Renal pelvis (tissue), 4 donors: ENCODE results near the gene TRAPPC3L. TPM values are rescaled to one million over a fixed set of nuclear protein-coding genes. Genes with fewer than 3 reads are reported as not detected.
"Not testable (repeated sequence)": the region's sequence is repeated elsewhere in the genome, so short reads cannot be mapped to it uniquely, and the experiment has no call there.

Source experiments
- DNase-seq: peaks from one replicate; pipeline ENCODE4 v3.0.0-alpha.2; 2013
- polyA plus RNA-seq, 3 donors: library from polyadenylated mRNA; unstranded; fragments of 120-200 nt; gene quantifications; one replicate each; pipeline ENCODE4 v1.2.1, GENCODE V29; 2013; ENCODE audit not compliant: insufficient read length in 3 of 3

Gene TRAPPC3L
- polyA plus RNA-seq, 3 donors = 0.27 to 0.39 (median 0.35) TPM

DNA sequence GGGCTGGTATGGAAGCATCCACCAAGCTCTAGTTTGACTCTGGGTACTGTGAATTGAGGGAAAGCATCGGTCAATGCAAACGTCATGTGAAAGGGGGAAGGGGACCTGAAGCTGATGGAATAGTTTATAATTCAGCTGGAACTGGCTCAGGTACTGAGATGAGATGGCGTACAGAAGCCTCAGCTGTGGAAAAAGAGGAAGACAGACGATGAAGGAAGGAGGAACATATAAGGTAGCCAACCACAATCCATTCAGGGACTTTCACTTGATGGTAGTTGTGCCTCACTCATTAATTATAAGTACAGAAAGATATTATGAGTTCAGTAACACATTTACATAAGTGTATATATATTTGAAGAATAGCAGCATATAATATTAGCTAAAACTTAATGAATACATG lies 31.4 kb downstream of the TRAPPC3L start:
- no peak for DNase-seq

DNA sequence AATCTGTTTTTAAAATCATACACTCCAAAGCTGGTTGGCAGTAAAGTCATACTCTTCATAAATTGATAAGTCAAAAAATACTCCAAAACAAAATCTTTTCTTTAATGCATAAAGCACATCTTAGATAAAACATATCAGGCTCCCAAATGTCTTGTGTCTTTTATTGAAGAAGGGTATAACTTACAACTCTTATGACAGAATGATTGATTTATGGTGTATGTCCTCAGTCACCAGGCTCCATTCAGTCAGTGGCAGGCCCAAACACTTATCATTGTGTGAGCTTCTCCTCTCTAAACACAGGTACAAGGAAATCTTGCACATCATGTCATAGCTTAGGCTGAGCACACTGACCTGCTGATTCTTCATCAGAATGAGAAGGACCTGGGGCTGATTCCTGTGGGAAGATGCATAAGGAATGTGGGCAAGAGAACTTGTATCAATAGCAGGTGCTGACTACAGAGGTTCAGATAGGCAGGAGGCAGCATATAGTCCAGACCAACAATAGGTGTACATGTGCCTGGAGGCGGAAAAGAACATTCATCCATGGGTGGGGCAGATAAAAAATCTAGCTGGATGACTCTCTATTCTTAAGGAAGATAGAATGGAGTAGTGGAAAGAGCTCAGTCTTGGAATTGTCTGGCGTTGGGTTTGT lies 32.1 kb downstream of the TRAPPC3L start:
- no peak for DNase-seq

DNA sequence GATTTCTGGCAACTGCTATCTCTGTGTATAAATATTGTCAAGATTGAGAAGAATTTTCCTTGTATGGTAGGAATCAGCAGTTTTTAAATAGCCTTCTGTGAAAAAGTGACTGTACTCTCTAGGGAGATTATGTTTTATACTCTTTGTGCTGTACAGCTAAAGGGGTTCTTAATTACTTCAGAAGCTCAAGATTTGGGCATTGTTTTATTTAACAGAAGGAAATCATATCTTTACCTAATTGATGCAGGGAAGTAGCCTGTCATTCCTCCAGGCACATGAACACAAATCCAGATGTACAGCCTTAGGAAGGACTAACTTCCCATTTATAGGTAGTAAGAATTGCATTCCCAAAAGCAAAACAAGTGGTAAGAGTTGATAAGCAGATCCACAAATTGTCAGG lies 32.8 kb downstream of the TRAPPC3L start:
- DNase-seq = no peak

DNA sequence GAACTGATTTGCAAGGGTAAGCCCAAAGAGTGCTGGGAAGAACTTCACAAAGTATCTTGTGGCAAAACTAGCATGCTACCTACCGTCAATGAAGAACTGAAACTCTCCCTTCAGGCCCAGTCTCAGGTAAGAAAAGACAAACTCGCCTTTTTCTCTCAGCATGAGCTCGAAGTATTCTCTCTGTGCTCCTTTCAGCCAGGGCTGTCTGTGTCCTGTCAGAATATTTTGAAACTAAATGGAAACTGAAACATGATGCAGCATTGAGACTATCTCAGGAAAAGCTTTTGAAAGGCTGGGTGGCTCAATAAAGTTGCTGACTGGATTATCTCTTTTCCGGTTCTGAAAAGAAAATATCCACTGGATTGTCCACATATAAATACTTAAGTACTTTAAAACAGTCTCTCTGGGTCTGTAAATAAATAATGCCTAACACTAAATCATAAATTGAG lies 33.3 kb downstream of the TRAPPC3L start:
- DNase-seq = no peak

DNA sequence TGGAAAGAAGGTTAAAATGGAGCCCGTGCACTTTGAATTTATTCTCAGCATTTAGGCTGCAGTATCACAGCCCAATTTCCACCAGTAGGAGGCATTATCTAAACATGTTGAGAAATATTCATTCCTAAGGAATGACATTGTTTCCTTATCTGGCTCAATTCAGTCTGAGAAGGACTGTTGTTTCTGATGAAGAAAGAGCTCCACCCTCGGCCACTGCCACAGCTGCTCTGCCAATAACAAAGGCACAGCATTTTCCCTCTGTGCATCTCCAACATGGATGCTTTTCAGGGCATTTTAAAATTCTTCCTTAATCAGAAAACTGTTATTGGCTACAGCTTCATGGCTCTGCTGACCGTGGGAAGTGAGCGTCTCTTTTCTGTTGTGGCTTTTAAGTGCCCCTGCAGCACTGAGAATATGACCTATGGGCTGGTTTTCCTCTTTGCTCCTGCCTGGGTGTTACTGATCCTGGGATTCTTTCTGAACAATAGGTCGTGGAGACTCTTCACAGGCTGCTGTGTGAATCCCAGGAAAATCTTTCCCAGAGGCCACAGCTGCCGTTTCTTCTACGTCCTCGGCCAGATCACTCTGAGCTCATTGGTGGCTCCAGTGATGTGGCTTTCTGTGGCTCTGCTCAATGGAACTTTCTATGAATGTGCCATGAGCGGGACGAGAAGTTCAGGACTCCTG lies 33.9 kb downstream of the TRAPPC3L start, which contains the start of gene CALHM5:
CALHM5 (plus strand) TSS at position 216 of the 687 bp plus-strand sequence; CDS start at position 274, 58 bp downstream.
- no peak for DNase-seq

DNA sequence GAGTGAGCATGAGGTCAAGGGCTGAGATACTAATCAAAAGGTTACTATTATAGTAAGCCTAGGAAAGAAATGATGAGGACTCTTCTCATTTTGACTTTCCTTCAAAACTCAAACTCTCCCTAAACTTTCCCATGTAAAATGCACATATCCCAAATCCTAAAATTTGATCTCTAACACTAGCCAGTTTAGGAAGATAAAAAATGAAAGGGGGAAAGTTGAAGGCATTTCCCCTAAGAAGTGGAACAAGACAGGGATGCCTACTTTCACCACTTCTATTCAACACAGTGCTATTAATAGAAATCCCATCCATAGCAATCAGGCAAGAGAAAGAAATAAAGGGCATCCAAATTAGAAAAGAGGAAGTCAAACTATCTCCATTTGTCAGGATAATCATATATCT lies 37.0 kb downstream of the TRAPPC3L start:
- no peak for DNase-seq

DNA sequence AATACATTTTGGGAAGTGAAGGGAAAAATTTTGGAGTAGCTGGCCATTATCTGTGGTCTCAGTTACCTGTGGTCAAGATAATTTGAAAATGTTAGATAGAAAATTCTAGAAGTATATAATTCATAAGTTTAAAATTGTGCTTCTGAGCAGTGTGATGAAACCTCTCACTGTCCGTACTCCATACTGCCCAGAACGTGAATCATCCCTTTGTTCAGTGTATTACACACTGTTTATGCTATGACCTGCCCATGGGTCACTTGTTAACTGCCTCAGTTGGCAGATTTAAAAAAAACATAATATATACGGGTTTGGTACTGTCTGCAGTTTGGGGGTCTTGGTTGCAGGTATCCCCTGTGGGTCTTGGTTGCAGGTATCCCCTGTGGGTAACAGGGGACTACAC lies 38.2 kb downstream of the TRAPPC3L start:
- DNase-seq = no peak

DNA sequence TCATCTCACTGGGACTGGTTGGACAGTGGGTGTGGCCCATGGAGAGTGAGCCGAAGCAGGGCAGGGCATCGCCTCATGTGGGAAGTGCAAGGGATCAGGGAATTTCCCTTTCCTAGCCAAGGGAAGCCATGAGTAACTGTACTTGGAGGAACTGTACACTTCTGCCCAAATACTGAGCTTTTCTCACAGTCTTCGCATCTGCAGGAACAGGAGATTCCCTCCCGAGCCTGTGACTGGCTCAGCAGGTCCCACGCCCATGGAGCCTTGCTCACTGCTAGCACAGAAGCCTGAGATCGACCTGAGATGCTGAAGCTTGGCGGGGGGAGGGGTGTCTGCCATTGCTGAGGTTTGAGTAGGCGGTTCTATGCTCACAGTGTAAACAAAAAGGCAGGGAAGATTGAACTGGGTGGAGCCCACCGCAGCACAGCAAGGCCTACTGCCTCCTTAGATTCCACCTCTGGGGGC lies 44.5 kb downstream of the TRAPPC3L start:
- no peak for DNase-seq

DNA sequence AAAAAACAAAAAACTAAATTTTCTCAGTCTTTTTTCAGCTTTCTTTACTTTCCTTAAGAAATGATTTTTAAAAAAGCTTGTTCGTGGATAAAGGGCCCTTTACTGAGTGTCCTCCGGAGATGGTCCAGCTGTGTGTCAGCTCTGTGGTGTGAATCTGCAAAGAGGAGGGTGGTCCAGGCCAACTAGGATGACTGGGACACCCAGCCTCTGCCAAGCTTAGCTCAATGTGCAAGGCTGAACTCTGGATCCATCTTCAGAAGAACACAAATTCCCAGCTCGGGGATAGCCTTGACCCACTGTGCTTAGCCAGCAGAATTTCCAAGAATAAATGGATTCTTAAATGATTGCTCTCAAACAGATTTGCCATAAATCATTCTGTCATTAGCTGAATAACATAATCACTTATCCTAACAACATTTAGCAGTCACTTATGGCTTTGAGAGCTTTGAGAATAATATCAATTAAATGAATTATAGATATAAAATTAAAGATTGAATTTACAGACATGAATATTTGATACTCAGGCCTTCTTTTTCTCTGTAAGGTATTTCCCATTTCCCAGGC lies 48.3 kb downstream of the TRAPPC3L start:
- no peak for DNase-seq

DNA sequence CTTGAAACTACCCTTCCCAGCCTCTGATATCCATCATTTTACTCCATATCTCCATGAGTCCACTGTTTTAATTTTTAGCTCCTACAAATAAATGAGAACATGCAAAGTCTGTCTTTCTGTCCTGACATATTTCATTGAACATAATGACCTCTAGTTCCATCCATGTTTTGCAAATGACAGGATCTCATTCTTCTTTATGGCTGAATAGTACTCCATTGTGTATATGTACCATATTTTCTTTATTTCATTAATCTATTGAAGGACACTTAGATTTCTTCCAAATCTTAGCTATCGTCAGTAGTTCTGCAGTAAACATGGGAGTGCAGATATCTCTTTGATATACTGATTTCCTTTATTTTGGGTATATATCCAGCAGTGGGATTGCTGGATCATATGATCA lies 50.3 kb downstream of the TRAPPC3L start:
- DNase-seq = not testable (repeated sequence)

DNA sequence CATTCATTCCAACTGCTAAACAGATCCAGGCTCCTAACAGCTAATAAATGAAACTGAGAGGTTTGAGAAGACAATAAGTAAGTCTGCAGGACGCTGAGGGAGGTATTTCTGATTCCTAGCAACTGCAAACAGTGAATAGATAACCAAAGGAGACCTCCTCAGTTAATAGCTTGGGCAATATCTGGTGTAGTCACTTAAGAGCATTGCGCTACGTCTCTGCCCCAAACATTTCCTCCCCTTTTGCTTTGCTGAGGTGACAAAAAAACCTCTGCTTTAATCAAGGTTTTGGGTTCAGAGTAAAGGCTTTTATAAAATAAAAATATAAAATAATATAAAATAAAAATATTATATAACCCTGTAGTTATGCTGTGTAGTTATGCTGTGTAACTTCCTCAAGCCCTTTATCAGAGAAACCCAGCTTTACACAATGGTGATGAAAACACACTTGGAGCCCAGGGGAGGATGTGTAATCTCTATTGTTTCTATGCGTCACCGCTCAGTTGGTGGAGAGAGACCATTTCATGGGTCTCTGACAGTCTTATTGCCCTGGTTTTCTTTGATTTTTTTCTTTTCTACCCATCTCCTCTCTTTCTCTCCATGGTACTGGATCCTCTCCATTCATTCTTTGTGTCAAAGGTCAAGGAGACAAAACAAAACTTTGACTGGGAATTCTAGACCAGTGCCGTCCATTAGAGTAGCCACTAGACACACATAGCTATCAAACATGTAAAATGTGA lies 53.0 kb downstream of the TRAPPC3L start:
- DNase-seq = no peak

DNA sequence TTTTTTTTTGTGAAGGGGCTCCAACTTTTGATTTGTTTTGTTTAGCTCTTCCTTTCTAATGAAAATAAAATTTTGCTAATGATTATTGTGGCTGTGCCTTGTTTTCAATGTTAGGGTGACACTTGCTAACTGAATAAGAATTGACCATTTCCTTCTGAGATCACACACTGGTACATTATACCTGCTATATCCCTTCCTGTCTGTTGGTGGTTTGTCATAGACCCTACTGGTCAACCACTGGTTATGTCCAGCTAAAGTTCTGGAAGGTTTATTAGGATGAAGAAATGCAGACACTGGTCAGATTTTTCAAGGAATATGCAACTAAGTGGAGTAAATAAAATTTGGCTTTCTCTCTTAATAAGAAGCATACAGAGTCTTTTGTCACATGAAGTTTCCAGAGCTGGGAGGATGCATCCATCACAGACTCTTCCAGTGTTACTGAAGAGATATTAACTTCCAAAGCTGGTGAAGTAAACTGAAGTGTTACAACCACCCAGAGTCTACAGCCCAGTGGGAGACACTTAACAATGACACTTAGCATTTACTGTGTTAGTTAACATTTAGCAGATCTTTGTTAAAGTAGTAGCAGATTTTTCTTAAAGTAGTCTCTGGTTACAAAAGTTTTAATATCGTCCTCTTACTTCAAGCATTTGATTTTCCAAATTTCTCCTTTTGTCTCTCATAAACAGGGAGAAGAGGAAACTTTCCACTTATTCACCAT lies 53.7 kb downstream of the TRAPPC3L start:
- no peak for DNase-seq

DNA sequence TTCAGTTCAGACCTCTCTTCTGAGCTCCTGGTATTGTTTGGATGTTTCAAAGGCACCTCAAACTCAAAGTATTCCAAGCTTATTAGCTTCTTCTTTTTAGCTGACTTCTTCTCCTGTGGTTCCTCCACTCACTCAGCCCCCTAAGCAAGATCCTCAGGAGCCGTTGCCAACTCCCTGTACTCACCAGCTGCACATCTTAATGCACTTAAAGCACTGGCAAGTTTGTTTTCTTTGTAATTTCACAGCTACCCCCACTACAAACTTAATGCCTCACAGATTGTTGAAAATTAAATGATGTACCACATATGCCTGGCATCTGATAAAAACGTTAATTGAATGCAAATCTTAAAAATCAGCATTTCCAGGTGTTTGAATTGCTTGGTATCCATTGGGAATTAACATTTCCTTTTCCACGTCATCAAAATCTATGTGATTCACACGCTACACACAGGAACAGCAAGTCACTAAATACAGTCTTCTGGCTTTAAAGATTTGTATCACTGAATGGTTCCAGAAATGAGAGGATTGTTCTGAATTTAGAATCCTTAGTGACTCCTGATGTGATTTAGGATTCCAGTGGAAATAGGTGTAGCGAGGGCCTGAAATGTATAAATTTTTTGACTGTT lies 59.8 kb downstream of the TRAPPC3L start:
- no peak for DNase-seq

DNA sequence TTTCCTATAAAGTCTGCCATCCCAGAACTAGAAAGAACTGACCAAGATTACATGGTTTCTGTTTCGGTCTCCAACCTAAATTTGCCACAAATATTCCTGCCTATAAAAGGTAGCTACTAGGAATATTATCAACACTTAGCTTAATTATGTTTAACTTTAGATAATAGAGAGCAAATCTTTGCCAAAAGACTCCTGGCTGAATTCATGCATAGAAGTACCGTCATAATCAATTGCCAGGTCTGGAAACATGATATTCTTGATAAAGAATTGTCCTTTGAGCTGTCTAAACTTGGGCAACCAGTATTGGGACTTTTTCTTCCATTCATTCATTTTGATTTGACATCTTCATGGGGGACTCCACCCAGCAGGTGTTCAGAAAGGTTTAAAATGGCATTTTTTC lies 61.9 kb downstream of the TRAPPC3L start:
- DNase-seq = no peak

DNA sequence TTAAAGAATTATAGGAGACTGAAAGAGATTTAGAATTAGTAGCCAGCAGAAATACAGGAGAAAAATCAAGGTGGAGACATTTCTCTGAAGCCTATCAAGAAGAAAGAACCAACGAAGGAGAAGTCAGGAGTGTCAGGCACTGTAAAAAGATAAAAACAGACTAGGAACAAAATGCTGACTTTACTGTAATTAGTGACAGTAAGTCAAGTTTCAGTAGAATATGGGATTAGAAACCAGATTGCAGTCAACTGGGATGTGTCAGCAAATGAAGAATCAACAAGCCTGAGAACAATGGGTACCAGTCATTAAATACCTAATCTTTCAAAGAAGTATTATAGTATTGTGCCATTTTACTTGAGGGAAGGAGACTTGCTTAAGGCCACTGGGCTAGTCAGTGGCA lies 62.7 kb downstream of the TRAPPC3L start:
- no peak for DNase-seq

DNA sequence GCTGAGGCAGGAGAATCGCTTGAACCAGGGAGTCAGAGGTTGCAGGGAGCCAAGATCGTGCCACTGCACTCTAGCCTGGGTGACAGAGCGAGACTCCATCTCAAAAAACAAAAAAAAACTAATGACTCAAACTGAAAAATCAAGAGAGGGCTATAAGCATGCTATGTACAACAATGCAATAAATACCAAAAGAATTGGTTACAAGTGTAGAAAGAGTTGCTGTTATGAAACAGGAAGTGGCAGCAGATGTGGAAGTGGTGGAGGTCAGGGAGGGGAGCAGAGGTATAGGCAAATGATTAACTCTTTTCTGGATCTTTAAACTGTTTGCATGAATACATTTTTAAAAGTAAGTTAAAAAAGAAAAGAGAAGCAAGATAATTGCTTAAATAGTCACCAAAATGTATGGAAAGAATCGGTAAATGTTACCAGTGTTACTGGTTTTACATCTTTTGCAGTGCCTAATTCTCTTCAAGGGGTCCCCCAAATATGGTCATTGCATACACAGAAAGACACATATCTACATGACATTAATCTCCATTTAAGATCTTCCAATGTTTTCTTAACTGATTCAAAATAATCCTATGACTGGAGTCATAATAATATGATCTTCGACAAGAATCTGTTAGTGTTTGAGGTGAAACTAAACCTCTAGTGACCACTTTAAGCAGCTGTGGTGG lies 69.3 kb downstream of the TRAPPC3L start:
- DNase-seq = no peak

DNA sequence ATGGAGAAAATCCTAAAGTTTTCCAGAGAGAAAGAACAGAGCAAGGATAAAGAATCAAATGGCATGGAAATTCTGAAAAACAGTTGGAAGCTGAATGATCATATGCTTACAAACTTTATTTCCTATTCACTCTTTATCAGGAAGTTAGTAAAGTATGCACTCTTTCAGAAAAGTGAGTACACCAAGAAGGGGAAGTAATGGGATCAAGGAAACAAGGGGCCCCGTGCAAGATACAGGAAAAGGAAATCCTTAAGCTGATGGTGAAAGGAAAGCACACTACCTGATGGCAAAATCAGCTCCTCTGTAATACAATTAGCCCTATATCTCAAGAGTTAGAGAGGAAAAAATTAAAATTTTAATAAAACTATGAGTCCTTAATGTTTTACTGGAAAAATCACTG lies 70.3 kb downstream of the TRAPPC3L start:
- DNase-seq = no peak

DNA sequence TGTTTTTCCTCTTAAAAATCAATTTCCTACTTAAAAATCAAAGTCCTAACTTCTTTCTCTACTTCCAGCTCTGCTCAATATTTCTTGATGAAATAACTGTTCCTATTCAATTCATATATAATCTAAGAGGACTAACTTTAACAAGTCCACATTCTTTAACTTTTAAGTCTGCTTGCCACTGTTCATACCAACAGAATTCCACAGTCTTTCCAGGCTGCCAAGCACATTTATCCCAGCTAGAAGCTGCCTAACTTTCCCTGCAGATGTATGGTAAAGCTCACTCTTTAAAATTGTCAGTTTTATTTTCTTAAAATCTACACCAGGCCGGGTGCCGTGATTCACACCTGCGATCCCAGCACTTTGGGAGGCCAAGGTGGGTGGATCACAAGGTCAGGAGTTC lies 72.8 kb downstream of the TRAPPC3L start:
- DNase-seq = no peak

DNA sequence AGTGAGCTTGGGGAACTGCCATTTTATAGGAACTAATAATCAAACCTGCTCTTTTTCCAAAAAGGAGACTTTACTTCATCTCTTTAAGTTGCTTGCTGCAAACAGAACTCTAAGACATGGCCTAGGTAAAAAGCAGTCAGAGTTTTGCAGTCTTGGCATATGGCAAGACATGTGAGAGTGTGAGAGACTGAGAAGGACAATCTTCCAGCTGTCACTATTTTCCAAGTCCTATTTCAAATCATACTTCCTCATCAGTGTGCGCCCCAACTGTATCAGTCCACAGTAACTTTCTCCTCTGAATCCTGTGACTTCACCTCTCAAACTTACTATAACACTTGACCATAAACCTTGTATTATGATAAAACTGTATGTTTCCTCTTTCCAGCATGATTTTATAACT lies 74.0 kb downstream of the TRAPPC3L start:
- DNase-seq = no peak

DNA sequence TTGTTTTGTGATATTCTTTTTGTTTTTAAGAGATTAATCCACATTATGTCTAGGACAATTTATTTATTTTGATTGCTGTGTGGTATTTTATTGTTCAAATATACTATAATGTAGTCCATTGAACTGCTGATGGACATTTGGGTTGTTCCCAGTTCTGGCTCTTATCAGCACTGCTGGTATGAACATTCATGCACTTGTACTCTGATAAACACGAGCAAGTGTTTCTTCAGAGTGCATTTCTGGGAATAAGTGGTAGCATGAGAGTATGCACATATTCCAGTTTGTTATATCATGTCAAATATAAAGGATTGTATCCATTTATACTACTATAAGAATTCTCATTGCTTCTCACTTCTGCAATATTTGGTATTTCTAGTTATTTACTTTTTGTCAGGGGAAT lies 77.2 kb downstream of the TRAPPC3L start:
- DNase-seq = no peak

DNA sequence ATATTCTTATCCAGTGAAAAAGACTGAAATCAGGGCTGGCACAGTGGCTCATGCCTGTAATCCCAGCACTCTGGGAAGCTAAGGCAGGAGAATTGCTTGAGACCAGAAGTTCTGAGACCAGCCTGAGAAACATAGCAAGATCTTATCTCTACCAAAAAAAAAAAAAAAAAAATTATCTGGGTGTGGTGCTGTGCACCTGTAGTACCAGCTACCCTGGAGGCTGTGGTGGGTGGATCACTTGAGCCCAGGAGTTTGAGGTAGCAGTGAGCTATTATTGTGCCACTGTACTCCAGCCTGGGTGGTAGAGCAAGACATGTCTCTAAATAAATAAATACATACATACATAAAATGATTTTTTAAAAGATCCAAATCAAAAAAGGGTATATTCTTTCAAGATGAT lies 78.0 kb downstream of the TRAPPC3L start:
- no peak for DNase-seq
